Activated T-helper 1 cell treated with anti-CD3 and anti-CD28 coated beads, Interleukin-12 subunit alpha, Interleukin-12 subunit beta, Interleukin-2, Interleukin-4 antibody, amounts not matched to agents 30 ng/mL and 10 ng/mL and 1 ng/mL, durations not matched to agents 14 hours and 24 hours and 36 hours (primary cell): Measurements from ENCODE around the gene CPT1B. TPM values are rescaled to one million over a fixed set of nuclear protein-coding genes. Genes with fewer than 3 reads are reported as not detected.

Experiments
- DNase-seq: peaks from one replicate; pipeline ENCODE4 v3.0.0; 2021; ENCODE audit warnings: low spot score
- H3K27ac Mint-ChIP-seq: one replicate; pipeline ENCODE4 v1.8.0; 2021; ENCODE audit warnings: mild to moderate bottlenecking, mixed read lengths
- H3K27me3 Mint-ChIP-seq: one replicate; pipeline ENCODE4 v1.8.0; 2022; ENCODE audit warnings: mild to moderate bottlenecking, moderate library complexity, mixed read lengths; ENCODE audit not compliant: insufficient read depth
- H3K36me3 Mint-ChIP-seq: one replicate; pipeline ENCODE4 v1.8.0; 2021; ENCODE audit warnings: low read depth, mixed read lengths
- H3K4me1 Mint-ChIP-seq: one replicate; pipeline ENCODE4 v1.8.0; 2021; ENCODE audit warnings: low read depth, mixed read lengths
- H3K4me3 Mint-ChIP-seq: one replicate; pipeline ENCODE4 v1.8.0; 2021; ENCODE audit warnings: mild to moderate bottlenecking, moderate library complexity, mixed read lengths
- H3K9me3 Mint-ChIP-seq: one replicate; pipeline ENCODE4 v1.8.0; 2021; ENCODE audit warnings: mixed read lengths
- intact Hi-C: fragments of 100-400 bp; cut with micrococcal nuclease; formaldehyde crosslinking; loops from one replicate; pipeline ENCODE4 v1.15.1; 2024
- total RNA-seq: library from RNA; stranded (reverse); gene quantifications from 2 replicates; pipeline ENCODE4 v1.2.3, GENCODE V29; 2022

Gene CPT1B
- total RNA-seq, 1 donor from 2014 or later, result 68.2 TPM

- Mint-ChIP-seq H3K27ac (no peak overlapping the region), H3K36me3 (peaks cover 27% of the 10 kb centered on the region)
Measured at GRCh38 chr22:50568626-50569025, 9.6 kb downstream of the CPT1B start.

DNA sequence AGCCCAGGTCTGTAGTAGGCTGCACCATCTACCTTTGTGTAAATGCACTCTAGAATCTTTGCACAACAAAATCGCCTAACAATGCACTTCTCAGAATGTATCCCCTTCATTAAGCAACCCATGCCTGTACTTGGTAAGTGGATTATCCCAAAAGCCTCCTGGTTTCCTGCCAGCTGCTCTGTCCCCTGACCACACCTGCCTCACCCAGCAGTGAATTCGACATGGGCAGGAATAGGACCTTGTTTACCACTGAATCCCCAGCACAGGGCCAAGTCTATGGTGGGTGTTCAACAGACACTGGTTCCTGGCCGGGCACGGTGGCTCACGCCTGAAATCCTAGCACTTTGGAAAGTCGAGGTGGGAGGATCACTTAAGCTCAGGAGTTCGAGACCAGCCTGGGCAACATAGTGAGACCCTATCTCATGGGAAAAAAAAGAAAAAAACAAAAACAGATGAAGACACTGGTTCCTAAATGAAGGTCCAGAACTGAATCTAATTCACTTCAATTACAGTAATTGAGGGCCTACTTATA, 10.4 kb downstream of the CPT1B start:
- peaks cover 3% of the 10 kb centered on the region for H3K27me3 Mint-ChIP-seq
- intact Hi-C loops, result no loop called here
- peaks cover 25% of the 10 kb centered on the region for H3K36me3 Mint-ChIP-seq
- no peak overlapping the region for H3K27ac Mint-ChIP-seq
- no peaks in the 10 kb centered on the region for H3K9me3 Mint-ChIP-seq
- H3K4me3 Mint-ChIP-seq, result no peak overlapping the region
- no peak for DNase-seq
- peaks cover 9% of the 10 kb centered on the region for H3K4me1 Mint-ChIP-seq

More at GRCh38 chr22:50568626-50569025, 9.6 kb downstream of the CPT1B start:
- no peak for DNase-seq
- H3K9me3 Mint-ChIP-seq, result no peaks in the 10 kb centered on the region
- intact Hi-C loops, result no loop called here
- no peak overlapping the region for H3K4me3 Mint-ChIP-seq
- H3K27me3 Mint-ChIP-seq, result peaks cover 3% of the 10 kb centered on the region
- H3K4me1 Mint-ChIP-seq, result peaks cover under 1% of the 10 kb centered on the region

GRCh38 chr22:50564289-50564688, 13.9 kb downstream of the CPT1B start:
- DNase-seq, result no peak
- Mint-ChIP-seq H3K27me3 (peaks cover 9% of the 10 kb centered on the region), H3K27ac (no peak overlapping the region), H3K4me3 (no peak overlapping the region), H3K9me3 (no peaks in the 10 kb centered on the region), H3K36me3 (peaks cover 7% of the 10 kb centered on the region), H3K4me1 (peaks cover 20% of the 10 kb centered on the region)
- intact Hi-C loops, result no loop called here

- Mint-ChIP-seq H3K27me3 (peaks cover 9% of the 10 kb centered on the region), H3K36me3 (peaks cover 4% of the 10 kb centered on the region), H3K27ac (peak overlapping the region; percentile 77), H3K9me3 (no peaks in the 10 kb centered on the region), H3K4me1 (peaks cover 20% of the 10 kb centered on the region), H3K4me3 (peak overlapping the region; percentile 88)
- DNase-seq, result no peak
- intact Hi-C loops, result loop anchor here (1.0 to 2.0 kb wide), 4 partner anchors 19 to 95 kb away; partner anchors contain the start of genes CHKB and NCAPH2
Measured at GRCh38 chr22:50563413-50564160, 14.6 kb downstream of the CPT1B start.

GRCh38 chr22:50562523-50563412, 15.5 kb downstream of the CPT1B start, which contains the start of gene SYCE3:
SYCE3 (minus strand) TSS chr22:50562919; CDS start chr22:50556405, 6,514 bp downstream.
- intact Hi-C loops, result loop anchor here (1.0 to 2.0 kb wide), 5 partner anchors 14 to 94 kb away; partner anchors contain the start of genes CHKB and NCAPH2
- H3K36me3 Mint-ChIP-seq, result peaks cover 2% of the 10 kb centered on the region
- H3K4me1 Mint-ChIP-seq, result peaks cover 20% of the 10 kb centered on the region
- peak; percentile 98 for DNase-seq
- no peaks in the 10 kb centered on the region for H3K9me3 Mint-ChIP-seq
- peaks cover 9% of the 10 kb centered on the region for H3K27me3 Mint-ChIP-seq
- H3K4me3 Mint-ChIP-seq, result peak within 1 kb of the TSS; percentile 88
- peak within 1 kb of the TSS; percentile 77 for H3K27ac Mint-ChIP-seq

- Mint-ChIP-seq H3K27me3 (peaks cover 9% of the 10 kb centered on the region), H3K27ac (peak overlapping the region; percentile 58), H3K9me3 (no peaks in the 10 kb centered on the region), H3K4me3 (peak overlapping the region; percentile 71), H3K36me3 (no peaks in the 10 kb centered on the region), H3K4me1 (peaks cover 20% of the 10 kb centered on the region)
- intact Hi-C loops, result loop anchor here (1.0 to 2.0 kb wide), 2 partner anchors 13 to 93 kb away; no protein-coding TSS in a partner anchor
- DNase-seq, result no peak
Measured at GRCh38 chr22:50561401-50562358, 16.5 kb downstream of the CPT1B start.

GRCh38 chr22:50560034-50560433, 18.2 kb downstream of the CPT1B start:
- peaks cover 20% of the 10 kb centered on the region for H3K4me1 Mint-ChIP-seq
- H3K27me3 Mint-ChIP-seq, result peaks cover 5% of the 10 kb centered on the region
- no peaks in the 10 kb centered on the region for H3K9me3 Mint-ChIP-seq
- no peaks in the 10 kb centered on the region for H3K36me3 Mint-ChIP-seq
- no peak overlapping the region for H3K27ac Mint-ChIP-seq
- no peak for DNase-seq
- intact Hi-C loops, result no loop called here
- H3K4me3 Mint-ChIP-seq, result no peak overlapping the region

DNA sequence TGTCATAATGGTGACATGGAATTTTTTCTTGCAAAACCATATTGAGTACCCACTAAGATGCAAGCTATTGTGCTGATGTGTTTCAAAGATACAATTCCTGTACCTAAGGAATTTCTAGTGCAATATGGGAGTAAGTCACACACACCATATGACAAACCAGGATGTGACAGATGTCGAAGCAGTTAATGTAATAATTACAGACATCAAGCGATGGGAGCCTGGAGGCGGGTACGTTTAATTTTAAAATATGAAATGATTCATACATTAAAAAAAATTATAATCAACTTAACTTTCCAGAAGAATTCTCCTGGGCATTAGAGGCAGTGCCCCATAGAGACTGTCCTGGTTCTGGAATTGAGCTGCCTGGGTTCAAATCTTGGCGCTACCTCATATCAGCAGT, 21.5 kb downstream of the CPT1B start:
- intact Hi-C loops, result no loop called here
- no peak overlapping the region for H3K27ac Mint-ChIP-seq
- no peak for DNase-seq
- H3K4me1 Mint-ChIP-seq, result peaks cover 7% of the 10 kb centered on the region
- no peak overlapping the region for H3K4me3 Mint-ChIP-seq
- no peaks in the 10 kb centered on the region for H3K36me3 Mint-ChIP-seq
- H3K27me3 Mint-ChIP-seq, result peaks cover 8% of the 10 kb centered on the region
- no peaks in the 10 kb centered on the region for H3K9me3 Mint-ChIP-seq

GRCh38 chr22:50553310-50553709, 24.9 kb downstream of the CPT1B start:
- H3K4me3 Mint-ChIP-seq, result no peak overlapping the region
- H3K27ac Mint-ChIP-seq, result no peak overlapping the region
- peaks cover 11% of the 10 kb centered on the region for H3K4me1 Mint-ChIP-seq
- H3K36me3 Mint-ChIP-seq, result no peaks in the 10 kb centered on the region
- intact Hi-C loops, result no loop called here
- H3K27me3 Mint-ChIP-seq, result peaks cover 3% of the 10 kb centered on the region
- H3K9me3 Mint-ChIP-seq, result no peaks in the 10 kb centered on the region
- no peak for DNase-seq

DNA sequence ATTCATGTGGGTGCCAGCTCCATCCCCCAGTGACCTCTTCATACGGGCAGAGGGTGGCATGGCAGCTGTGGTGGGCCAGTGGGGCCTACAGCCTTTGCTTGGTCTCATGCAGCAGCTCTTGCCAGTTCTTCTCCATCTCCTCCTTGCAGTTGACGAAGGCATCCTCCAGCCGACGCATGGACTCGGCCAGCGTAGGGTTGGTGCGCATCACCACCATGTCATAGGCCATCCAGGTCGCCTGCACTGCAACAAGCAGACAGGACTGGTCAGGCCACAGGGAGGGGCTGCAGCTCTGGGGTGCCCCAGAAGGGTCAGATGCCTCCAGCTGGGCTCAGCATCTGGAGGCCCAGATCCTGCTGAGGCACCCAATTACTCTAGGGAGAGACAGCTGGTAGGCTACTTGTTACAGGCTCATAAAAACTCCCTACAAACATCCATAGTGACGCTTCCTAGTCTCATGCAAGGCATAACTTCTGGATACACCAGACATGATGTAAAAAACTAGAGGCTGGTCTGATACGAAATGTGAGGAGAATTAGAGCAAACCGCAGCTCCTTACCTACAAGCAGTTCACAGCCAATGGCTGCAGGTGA, 27.0 kb downstream of the CPT1B start:
- Mint-ChIP-seq H3K27me3 (peaks cover 3% of the 10 kb centered on the region), H3K36me3 (no peaks in the 10 kb centered on the region), H3K4me3 (peak overlapping the region; percentile 23), H3K4me1 (peaks cover 11% of the 10 kb centered on the region), H3K9me3 (no peaks in the 10 kb centered on the region), H3K27ac (no peak overlapping the region)
- intact Hi-C loops, result no loop called here
- no peak for DNase-seq

GRCh38 chr22:50550395-50550794, 27.8 kb downstream of the CPT1B start:
- DNase-seq, result no peak
- intact Hi-C loops, result no loop called here
- Mint-ChIP-seq H3K4me3 (peak overlapping the region; percentile 82), H3K27ac (peak overlapping the region; percentile 86), H3K4me1 (peaks cover 18% of the 10 kb centered on the region), H3K36me3 (no peaks in the 10 kb centered on the region), H3K9me3 (no peaks in the 10 kb centered on the region), H3K27me3 (peaks cover 3% of the 10 kb centered on the region)
